ENCODE measurements around the gene LGALS7. TPM values are rescaled to one million over a fixed set of nuclear protein-coding genes. Genes with fewer than 3 reads are reported as not detected.

The LGALS7 gene
- total RNA-seq, 1 experiment from 2014 or later: not detected

GRCh38 chr19:38739440-38740256, 33.7 kb downstream of the LGALS7 start:
- POLR2A ChIA-PET: interaction anchor here (0.6 to 0.7 kb wide), 3 partner anchors 111 to 205 kb away, joined by 3 to 6 read pairs (median 6); no protein-coding TSS in a partner anchor
- no peak for ATAC-seq
- no peak for DNase-seq (ENCODE audit: low read depth, low spot score)

GRCh38 chr19:38737921-38738737, 35.2 kb downstream of the LGALS7 start:
- Histone ChIP-seq H3K27me3 (ENCODE audit: control insufficient read depth, insufficient read depth, low read length) (no peaks in the 10 kb centered on the region), H3K27ac (ENCODE audit: low read length) (no peak overlapping the region), H3K4me1 (ENCODE audit: control insufficient read depth, insufficient read depth, low read length) (peaks cover 23% of the 10 kb centered on the region), H3K36me3 (ENCODE audit: control insufficient read depth, insufficient read depth, low read length) (no peaks in the 10 kb centered on the region), H3K9me3 (ENCODE audit: control insufficient read depth, insufficient read depth, low read depth, low read length) (no peaks in the 10 kb centered on the region), H3K4me3 (ENCODE audit: low read depth in 2 of 2, low read length in 2 of 2) (no peak overlapping the region)
- CTCF ChIA-PET: interaction anchor here (0.6 kb wide), 1 partner anchor 89 kb away, joined by 3 read pairs; no protein-coding TSS in a partner anchor
- TSS peak; percentile 61 for BruUV-seq (replicated peaks)
- no peak for DNase-seq (ENCODE audit: low read depth, low spot score)
- ATAC-seq: no peak
- POLR2A ChIA-PET: interaction anchor here (0.6 kb wide), 1 partner anchor 10 kb away, joined by 3 read pairs; no protein-coding TSS in a partner anchor
- TF ChIP-seq TCF7L2 (IDR thresholded peaks at IDR 0.05; ENCODE audit: low read depth, low read length) (no peak), SIN3A (IDR thresholded peaks at IDR 0.05; ENCODE audit: borderline replicate concordance, insufficient read depth, low read depth, low read length) (0 out of 2 replicates have a peak, but pooled peaks have one; percentile 44), REST (IDR thresholded peaks at IDR 0.05; ENCODE audit: insufficient read depth in 1 of 2, low read depth in 2 of 2, low read length in 1 of 2) (no peak), POLR2AphosphoS5 (IDR thresholded peaks at IDR 0.05; ENCODE audit: low read depth, low read length) (no peak; the same call in 1 of the 2 replicates)
- in situ Hi-C loops (cut with HindIII; ENCODE audit: low pct_unique_long_range_greater_than_20kb, low sequenced_read_pairs) (no loop called here), intact Hi-C loops (cut with micrococcal nuclease; ENCODE audit: unreplicated experiment) (no loop called here)

More at GRCh38 chr19:38739440-38740256, 33.7 kb downstream of the LGALS7 start:
- TF ChIP-seq CTCF (IDR thresholded peaks at IDR 0.05) (no peak), POLR2AphosphoS5 (IDR thresholded peaks at IDR 0.05; ENCODE audit: low read depth, low read length) (peak; percentile 52; the same call in 1 of the 2 replicates)
- peaks cover 11% of the 10 kb centered on the region for H3K4me1 ChIP-seq (ENCODE audit: control insufficient read depth, insufficient read depth, low read length)
- in situ Hi-C loops (cut with HindIII; ENCODE audit: low pct_unique_long_range_greater_than_20kb, low sequenced_read_pairs): no loop called here
- H3K27ac ChIP-seq (ENCODE audit: low read length): 0 out of 2 replicates have a peak overlapping the region, but pooled peaks have one; percentile 0
- no peaks in the 10 kb centered on the region for H3K9me3 ChIP-seq (ENCODE audit: control insufficient read depth, insufficient read depth, low read depth, low read length)
- H3K36me3 ChIP-seq (ENCODE audit: control insufficient read depth, insufficient read depth, low read length): no peaks in the 10 kb centered on the region
- intact Hi-C loops (cut with micrococcal nuclease; ENCODE audit: unreplicated experiment): no loop called here
- no TSS peak for BruUV-seq (replicated peaks)
- no peaks in the 10 kb centered on the region for H3K27me3 ChIP-seq (ENCODE audit: control insufficient read depth, insufficient read depth, low read length)
- CTCF ChIA-PET: no interaction called here
- H3K4me3 ChIP-seq (ENCODE audit: low read depth in 2 of 2, low read length in 2 of 2): no peak overlapping the region
